Breast epithelium (tissue), 3 donors: ENCODE results near the gene CFAP20DC.

Experiments
- POLR2A ChIP-seq: fragments of 450-650 bp; IDR thresholded peaks from one replicate; pipeline ENCODE4 v1.6.1; 2016; ENCODE audit warnings: antibody characterized with exemption, mild to moderate bottlenecking, moderate library complexity
- TF ChIP-seq, protein P1 (sequence below), 3 donors: fragments of 450-650 bp; IDR thresholded peaks; one replicate each; pipeline ENCODE4 v1.5.1; 2016 to 2017; ENCODE audit warnings: antibody characterized with exemption in 3 of 3, mild to moderate bottlenecking in 3 of 3, moderate library complexity in 3 of 3

DNA sequence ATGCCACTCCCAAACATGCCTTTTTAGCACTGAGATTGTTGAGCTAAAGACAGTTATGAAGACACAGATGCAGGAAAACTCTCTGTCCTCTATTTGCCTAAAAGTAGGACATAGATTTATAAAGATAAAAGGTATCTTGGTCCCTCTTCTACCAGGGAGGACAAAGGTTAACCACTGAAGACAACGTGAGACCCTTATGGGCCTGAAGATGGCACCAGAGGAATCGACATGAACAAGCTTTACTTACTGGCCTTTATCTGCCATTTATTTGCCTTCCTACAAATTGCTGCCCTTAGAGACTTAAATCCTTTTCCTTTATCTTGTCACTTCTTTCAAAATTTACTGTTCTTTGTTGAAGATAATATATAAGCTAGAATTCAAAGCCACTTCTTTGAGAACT is 273.6 kb downstream of the CFAP20DC start:
- TF ChIP-seq, protein P1, sequence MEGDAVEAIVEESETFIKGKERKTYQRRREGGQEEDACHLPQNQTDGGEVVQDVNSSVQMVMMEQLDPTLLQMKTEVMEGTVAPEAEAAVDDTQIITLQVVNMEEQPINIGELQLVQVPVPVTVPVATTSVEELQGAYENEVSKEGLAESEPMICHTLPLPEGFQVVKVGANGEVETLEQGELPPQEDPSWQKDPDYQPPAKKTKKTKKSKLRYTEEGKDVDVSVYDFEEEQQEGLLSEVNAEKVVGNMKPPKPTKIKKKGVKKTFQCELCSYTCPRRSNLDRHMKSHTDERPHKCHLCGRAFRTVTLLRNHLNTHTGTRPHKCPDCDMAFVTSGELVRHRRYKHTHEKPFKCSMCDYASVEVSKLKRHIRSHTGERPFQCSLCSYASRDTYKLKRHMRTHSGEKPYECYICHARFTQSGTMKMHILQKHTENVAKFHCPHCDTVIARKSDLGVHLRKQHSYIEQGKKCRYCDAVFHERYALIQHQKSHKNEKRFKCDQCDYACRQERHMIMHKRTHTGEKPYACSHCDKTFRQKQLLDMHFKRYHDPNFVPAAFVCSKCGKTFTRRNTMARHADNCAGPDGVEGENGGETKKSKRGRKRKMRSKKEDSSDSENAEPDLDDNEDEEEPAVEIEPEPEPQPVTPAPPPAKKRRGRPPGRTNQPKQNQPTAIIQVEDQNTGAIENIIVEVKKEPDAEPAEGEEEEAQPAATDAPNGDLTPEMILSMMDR (IDR thresholded peaks at IDR 0.05), result no peak
- TF ChIP-seq POLR2A, result no peak
